Activated CD4-positive, alpha-beta T cell treated with anti-CD3 and anti-CD28 coated beads, Interleukin-2, amount 10 ng/mL, durations not matched to agents 24 days and 14 days (primary cell): ENCODE measurements around the gene CDSN. TPM values are rescaled to one million over a fixed set of nuclear protein-coding genes. Genes with fewer than 3 reads are reported as not detected.
"Not testable (repeated sequence)": the region's sequence is repeated elsewhere in the genome, so short reads cannot be mapped to it uniquely, and the experiment has no call there.

Source experiments
- DNase-seq: peaks from one replicate; pipeline ENCODE4 v3.0.0; 2022
- H3K27ac Mint-ChIP-seq: one replicate; pipeline ENCODE4 v1.8.0; 2022; ENCODE audit warnings: mild to moderate bottlenecking, mixed read lengths
- H3K27me3 Mint-ChIP-seq: one replicate; pipeline ENCODE4 v1.8.0; 2022; ENCODE audit warnings: mixed read lengths
- H3K36me3 Mint-ChIP-seq: one replicate; pipeline ENCODE4 v1.8.0; 2022; ENCODE audit warnings: low read depth, mild to moderate bottlenecking, mixed read lengths
- H3K4me1 Mint-ChIP-seq: one replicate; pipeline ENCODE4 v1.8.0; 2021; ENCODE audit warnings: mixed read lengths
- H3K4me3 Mint-ChIP-seq: one replicate; pipeline ENCODE4 v1.8.0; 2022; ENCODE audit warnings: mild to moderate bottlenecking, moderate library complexity, mixed read lengths
- H3K9me3 Mint-ChIP-seq: one replicate; pipeline ENCODE4 v1.8.0; 2021; ENCODE audit warnings: mixed read lengths
- intact Hi-C: fragments of 100-400 bp; cut with micrococcal nuclease; formaldehyde crosslinking; loops from one replicate; pipeline ENCODE4 v1.15.1; 2023
- total RNA-seq: library from RNA; stranded (reverse); gene quantifications from 2 replicates; pipeline ENCODE4 v1.2.3, GENCODE V29; 2022

Gene CDSN
- total RNA-seq, 1 donor from 2014 or later = not detected

DNA sequence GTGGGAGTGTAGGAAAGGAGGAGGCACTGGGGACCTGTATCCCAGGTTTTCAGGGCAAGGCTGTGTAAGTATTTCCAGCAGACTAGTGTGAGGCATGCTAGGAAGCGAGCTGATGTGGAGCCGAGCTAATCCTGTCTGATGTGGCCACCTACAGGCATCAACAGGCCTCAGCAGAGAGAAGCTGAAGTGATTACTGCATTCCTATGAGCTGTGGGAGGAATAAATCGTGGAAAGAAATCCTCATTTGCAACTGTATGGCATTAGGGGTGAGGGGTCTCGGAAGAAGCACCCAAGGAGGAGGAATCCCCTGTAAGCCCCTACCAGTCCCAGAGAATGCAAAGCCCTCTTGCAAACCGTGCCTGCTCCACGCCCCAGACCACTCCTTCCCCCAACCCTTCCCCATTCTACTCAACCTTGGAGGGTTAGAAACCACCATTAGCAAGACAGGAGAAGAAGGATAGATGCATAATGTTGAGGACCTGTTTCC is 49.5 kb downstream of the CDSN start:
- Mint-ChIP-seq H3K4me1 (peaks cover 2% of the 10 kb centered on the region), H3K36me3 (no peaks in the 10 kb centered on the region), H3K4me3 (no peak overlapping the region), H3K9me3 (no peaks in the 10 kb centered on the region), H3K27ac (no peak overlapping the region), H3K27me3 (peaks cover 8% of the 10 kb centered on the region)
- intact Hi-C loops = no loop called here
- no peak for DNase-seq

GRCh38 chr6:31068669-31069340 is 51.4 kb downstream of the CDSN start:
- Mint-ChIP-seq H3K4me1 (peaks cover 2% of the 10 kb centered on the region), H3K9me3 (no peaks in the 10 kb centered on the region), H3K4me3 (no peak overlapping the region), H3K36me3 (no peaks in the 10 kb centered on the region), H3K27me3 (peaks cover 8% of the 10 kb centered on the region), H3K27ac (no peak overlapping the region)
- intact Hi-C loops = loop anchor here (2.0 kb wide), 1 partner anchor 154 kb away; the partner anchor contains the start of gene VARS2
- peak; percentile 91 for DNase-seq

- not testable (repeated sequence) for H3K9me3 Mint-ChIP-seq, H3K4me1 Mint-ChIP-seq, H3K36me3 Mint-ChIP-seq, H3K27ac Mint-ChIP-seq, H3K4me3 Mint-ChIP-seq, DNase-seq
- intact Hi-C loops = loop anchor here (2.0 kb wide), 1 partner anchor 153 kb away; the partner anchor contains the start of gene VARS2
- peaks cover 12% of the 10 kb centered on the region for H3K27me3 Mint-ChIP-seq
Observed at GRCh38 chr6:31067891-31068668, 52.2 kb downstream of the CDSN start.

GRCh38 chr6:31067028-31067427 is 53.2 kb downstream of the CDSN start:
- H3K27ac Mint-ChIP-seq, H3K36me3 Mint-ChIP-seq, H3K9me3 Mint-ChIP-seq, intact Hi-C loops, H3K4me1 Mint-ChIP-seq, DNase-seq, H3K4me3 Mint-ChIP-seq: not testable (repeated sequence)
- peaks cover 12% of the 10 kb centered on the region for H3K27me3 Mint-ChIP-seq

GRCh38 chr6:31065556-31065955 is 54.7 kb downstream of the CDSN start:
- Mint-ChIP-seq H3K9me3 (no peaks in the 10 kb centered on the region), H3K36me3 (no peaks in the 10 kb centered on the region), H3K4me1 (peaks cover 2% of the 10 kb centered on the region), H3K4me3 (no peak overlapping the region), H3K27ac (no peak overlapping the region), H3K27me3 (peaks cover 7% of the 10 kb centered on the region)
- no peak for DNase-seq
- intact Hi-C loops = no loop called here

Other genes with a start within 250 kb of the CDSN start
- gene DDR1, start 235.9 kb downstream of the CDSN start, total RNA-seq = 18.8 and 22.9 TPM in 2 replicates
- gene GTF2H4, start 212.2 kb downstream of the CDSN start, total RNA-seq = 58.7 and 60.3 TPM in 2 replicates
- gene VARS2, start 206.2 kb downstream of the CDSN start, total RNA-seq = 74.8 and 84.2 TPM in 2 replicates
- gene SFTA2, start 188.3 kb downstream of the CDSN start, total RNA-seq = not detected in 2 replicates
- not detected in 2 replicates for gene MUCL3, start 179.5 kb downstream of the CDSN start, total RNA-seq
- not detected in 2 replicates for gene MUC21, start 136.7 kb downstream of the CDSN start, total RNA-seq
- not detected in 2 replicates for gene MUC22, start 110.0 kb downstream of the CDSN start, total RNA-seq
- not detected in 2 replicates for gene C6orf15, start 7.9 kb downstream of the CDSN start, total RNA-seq
- gene PSORS1C1, start 5.6 kb downstream of the CDSN start, total RNA-seq = not detected in 2 replicates
- not detected in 2 replicates for gene PSORS1C2, start 18.6 kb upstream of the CDSN start, total RNA-seq
- 51.5 and 52.7 TPM in 2 replicates for gene CCHCR1, start 37.4 kb upstream of the CDSN start, total RNA-seq
- gene TCF19, start 38.1 kb upstream of the CDSN start, total RNA-seq = 79.5 and 82.6 TPM in 2 replicates
- not detected in 2 replicates for gene POU5F1, start 50.2 kb upstream of the CDSN start, total RNA-seq
- gene HLA-C, start 151.6 kb upstream of the CDSN start, total RNA-seq = 857 and 893 TPM in 2 replicates
- 3,406 and 3,483 TPM in 2 replicates for gene HLA-B, start 236.7 kb upstream of the CDSN start, total RNA-seq